ENCODE results near the gene TMEM225B. TPM values are rescaled to one million over a fixed set of nuclear protein-coding genes. Genes with fewer than 3 reads are reported as not detected.

The TMEM225B gene
- 0.87 TPM in 1 of 2 replicates, not detected in the other for total RNA-seq

GRCh38 chr7:99597762-99598501 lies at the start of gene TMEM225B:
TMEM225B (plus strand) TSS chr7:99598267; CDS start chr7:99604389, 6,122 bp downstream.

GRCh38 chr7:99551767-99552463 lies 46.2 kb upstream of the TMEM225B start, which contains the start of gene FAM200A:
FAM200A (minus strand) TSS chr7:99552114; CDS start chr7:99548407, 3,707 bp downstream.

GRCh38 chr7:99558306-99559174 lies 39.5 kb upstream of the TMEM225B start, which contains the start of gene ZNF655:
ZNF655 (plus strand) TSS chr7:99558642; CDS start chr7:99560560, 1,918 bp downstream.

GRCh38 chr7:99616359-99617191 lies 18.5 kb downstream of the TMEM225B start, which contains the start of gene ZSCAN25:
ZSCAN25 (plus strand) TSS chr7:99616946; CDS start chr7:99619607, 2,661 bp downstream.

Other genes starting within 250 kb of the TMEM225B start
- gene ARPC1B, start 223.5 kb upstream of the TMEM225B start, total RNA-seq: 364 and 380 TPM in 2 replicates
- gene PDAP1, start 189.7 kb upstream of the TMEM225B start, total RNA-seq: 64.9 and 77.7 TPM in 2 replicates
- gene BUD31, start 189.3 kb upstream of the TMEM225B start, total RNA-seq: 71.8 and 77.4 TPM in 2 replicates
- gene PTCD1, start 159.5 kb upstream of the TMEM225B start, total RNA-seq: 3.9 and 6.7 TPM in 2 replicates
- 14.2 and 29.7 TPM in 2 replicates for gene CPSF4, start 159.3 kb upstream of the TMEM225B start, total RNA-seq
- gene ATP5MF, start 132.1 kb upstream of the TMEM225B start, total RNA-seq: 1,347 and 1,860 TPM in 2 replicates
- 1.0 and 1.8 TPM in 2 replicates for gene ZNF789, start 125.4 kb upstream of the TMEM225B start, total RNA-seq
- 15.4 and 18.4 TPM in 2 replicates for gene ZNF394, start 98.0 kb upstream of the TMEM225B start, total RNA-seq
- 5.7 and 5.9 TPM in 2 replicates for gene ZKSCAN5, start 93.6 kb upstream of the TMEM225B start, total RNA-seq
- 3.6 and 4.9 TPM in 2 replicates for gene FAM200A, start 46.2 kb upstream of the TMEM225B start, total RNA-seq
- gene ZNF655, start 39.6 kb upstream of the TMEM225B start, total RNA-seq: 36.0 and 51.3 TPM in 2 replicates
- gene ZSCAN25, start 18.7 kb downstream of the TMEM225B start, total RNA-seq: 6.1 and 6.3 TPM in 2 replicates
- gene CYP3A5, start 81.7 kb downstream of the TMEM225B start, total RNA-seq: not detected in 2 replicates
- gene CYP3A7, start 136.9 kb downstream of the TMEM225B start, total RNA-seq: not detected in 2 replicates
- gene CYP3A4, start 185.9 kb downstream of the TMEM225B start, total RNA-seq: not detected in 2 replicates
- not detected in 2 replicates for gene CYP3A43, start 229.7 kb downstream of the TMEM225B start, total RNA-seq